ENCODE results near the gene ST7. TPM values are rescaled to one million over a fixed set of nuclear protein-coding genes. Genes with fewer than 3 reads are reported as not detected.

ST7 gene
- total RNA-seq, 1 donor from 2014 or later, result 12.9 TPM

DNA sequence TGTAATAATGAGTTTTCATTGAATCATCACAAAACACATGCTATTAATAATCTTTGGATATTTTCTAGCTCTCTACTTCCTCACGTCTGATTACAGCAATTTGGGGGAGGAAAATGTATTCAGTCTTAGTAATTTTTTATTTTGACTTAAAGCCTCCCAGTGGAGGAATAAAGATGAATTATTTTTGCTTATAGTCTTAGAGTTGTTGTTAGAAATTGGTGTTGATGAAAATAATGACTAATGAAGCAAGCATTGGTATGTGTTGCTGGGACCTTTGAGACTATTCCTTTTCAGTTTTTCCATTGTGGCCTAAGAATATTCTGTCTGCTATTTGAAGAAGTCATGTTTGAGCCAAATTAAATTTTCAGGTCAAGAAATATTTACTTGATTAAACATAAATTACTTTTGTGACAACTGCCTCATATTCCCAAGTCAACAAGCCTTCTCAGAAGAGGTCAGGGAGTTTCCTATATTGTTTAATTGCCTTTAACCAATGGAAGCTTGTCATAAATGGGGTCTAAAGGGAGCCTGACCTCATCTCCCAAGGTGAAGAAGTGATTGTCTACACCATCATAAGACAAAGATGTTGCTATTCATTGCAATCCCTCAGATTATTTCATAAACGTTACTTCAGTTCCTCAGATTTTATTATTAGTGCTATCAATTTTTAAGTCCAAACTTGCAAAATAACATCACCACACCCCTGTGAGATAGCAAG is 90.0 kb downstream of the ST7 start:
- no peak for DNase-seq (ENCODE audit: low read depth)
- no peak overlapping the region for H3K4me3 ChIP-seq (ENCODE audit: low read depth, low read length)
- TF ChIP-seq, protein P1, sequence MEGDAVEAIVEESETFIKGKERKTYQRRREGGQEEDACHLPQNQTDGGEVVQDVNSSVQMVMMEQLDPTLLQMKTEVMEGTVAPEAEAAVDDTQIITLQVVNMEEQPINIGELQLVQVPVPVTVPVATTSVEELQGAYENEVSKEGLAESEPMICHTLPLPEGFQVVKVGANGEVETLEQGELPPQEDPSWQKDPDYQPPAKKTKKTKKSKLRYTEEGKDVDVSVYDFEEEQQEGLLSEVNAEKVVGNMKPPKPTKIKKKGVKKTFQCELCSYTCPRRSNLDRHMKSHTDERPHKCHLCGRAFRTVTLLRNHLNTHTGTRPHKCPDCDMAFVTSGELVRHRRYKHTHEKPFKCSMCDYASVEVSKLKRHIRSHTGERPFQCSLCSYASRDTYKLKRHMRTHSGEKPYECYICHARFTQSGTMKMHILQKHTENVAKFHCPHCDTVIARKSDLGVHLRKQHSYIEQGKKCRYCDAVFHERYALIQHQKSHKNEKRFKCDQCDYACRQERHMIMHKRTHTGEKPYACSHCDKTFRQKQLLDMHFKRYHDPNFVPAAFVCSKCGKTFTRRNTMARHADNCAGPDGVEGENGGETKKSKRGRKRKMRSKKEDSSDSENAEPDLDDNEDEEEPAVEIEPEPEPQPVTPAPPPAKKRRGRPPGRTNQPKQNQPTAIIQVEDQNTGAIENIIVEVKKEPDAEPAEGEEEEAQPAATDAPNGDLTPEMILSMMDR (IDR thresholded peaks at IDR 0.05; ENCODE audit: insufficient read depth, low read length, severe bottlenecking), result no peak
- no peaks in the 10 kb centered on the region for H3K36me3 ChIP-seq (ENCODE audit: control insufficient read depth, insufficient read depth, low read length)
- H3K27me3 ChIP-seq (ENCODE audit: control insufficient read depth, insufficient read depth, low read length), result no peaks in the 10 kb centered on the region
- FAIRE-seq, result no peak

DNA sequence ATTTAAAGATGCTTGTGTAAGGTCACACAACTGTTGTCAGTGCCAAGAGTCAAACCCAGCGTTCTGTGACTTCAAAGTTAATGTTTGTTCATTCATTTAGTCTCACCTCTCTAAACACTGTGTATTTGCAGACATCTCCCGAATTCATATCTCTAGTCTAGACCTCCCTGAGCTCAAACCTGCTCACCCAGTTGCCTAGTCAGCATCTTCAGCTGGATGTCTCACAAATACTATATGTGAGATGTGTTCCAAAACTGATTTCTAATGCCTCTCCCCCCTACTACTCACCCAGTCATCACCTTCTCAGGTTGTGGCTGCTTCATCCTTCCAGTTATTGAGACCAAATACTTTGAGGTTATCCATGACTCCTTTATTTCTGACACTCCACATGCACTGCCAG is 91.4 kb downstream of the ST7 start:
- no peaks in the 10 kb centered on the region for H3K36me3 ChIP-seq (ENCODE audit: control insufficient read depth, insufficient read depth, low read length)
- no peak overlapping the region for H3K4me3 ChIP-seq (ENCODE audit: low read depth, low read length)
- TF ChIP-seq, protein P1 (IDR thresholded peaks at IDR 0.05; ENCODE audit: insufficient read depth, low read length, severe bottlenecking), result no peak
- H3K27me3 ChIP-seq (ENCODE audit: control insufficient read depth, insufficient read depth, low read length), result no peaks in the 10 kb centered on the region
- DNase-seq (ENCODE audit: low read depth) (no peak), FAIRE-seq (no peak)

DNA sequence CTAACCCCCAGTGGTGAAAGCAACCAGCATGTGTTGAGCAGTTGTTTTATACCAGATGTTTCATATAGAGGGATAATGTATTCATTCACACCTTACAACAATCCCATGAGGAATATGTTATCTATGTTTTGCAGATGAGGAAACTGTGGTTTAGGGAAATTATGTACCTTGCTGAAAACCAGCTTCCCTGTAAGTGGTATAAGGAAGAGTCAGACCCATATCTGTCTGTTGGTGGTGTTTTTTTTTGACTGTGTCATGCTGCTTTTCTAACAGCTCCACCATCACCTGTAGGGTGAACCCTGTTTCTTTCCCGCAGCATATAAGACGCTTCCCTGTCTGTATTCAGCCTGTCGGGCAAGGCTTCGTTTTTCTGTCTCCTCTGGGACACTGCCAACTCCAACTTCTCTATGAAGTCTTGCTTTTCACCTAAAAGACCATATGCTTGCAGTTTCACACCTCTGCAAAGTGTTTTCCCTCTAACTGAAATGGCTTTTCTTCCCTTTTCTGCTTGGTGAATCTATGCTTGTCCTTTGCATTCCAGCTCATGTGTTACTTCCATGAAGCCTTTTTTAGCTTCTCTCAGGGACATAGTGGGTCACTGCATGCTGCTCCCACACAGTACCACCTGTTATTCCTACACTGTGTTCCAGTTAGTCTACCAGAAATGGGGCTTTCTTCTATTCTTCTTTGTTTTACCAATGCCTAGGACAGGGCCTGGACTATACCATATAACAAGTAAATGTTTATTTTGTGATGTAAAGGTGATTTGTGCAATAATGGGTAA is 92.8 kb downstream of the ST7 start:
- Histone ChIP-seq H3K4me3 (ENCODE audit: low read depth, low read length) (no peak overlapping the region), H3K36me3 (ENCODE audit: control insufficient read depth, insufficient read depth, low read length) (no peaks in the 10 kb centered on the region), H3K27me3 (ENCODE audit: control insufficient read depth, insufficient read depth, low read length) (no peaks in the 10 kb centered on the region)
- TF ChIP-seq, protein P1 (IDR thresholded peaks at IDR 0.05; ENCODE audit: insufficient read depth, low read length, severe bottlenecking), result no peak
- DNase-seq (ENCODE audit: low read depth) (no peak), FAIRE-seq (no peak)

DNA sequence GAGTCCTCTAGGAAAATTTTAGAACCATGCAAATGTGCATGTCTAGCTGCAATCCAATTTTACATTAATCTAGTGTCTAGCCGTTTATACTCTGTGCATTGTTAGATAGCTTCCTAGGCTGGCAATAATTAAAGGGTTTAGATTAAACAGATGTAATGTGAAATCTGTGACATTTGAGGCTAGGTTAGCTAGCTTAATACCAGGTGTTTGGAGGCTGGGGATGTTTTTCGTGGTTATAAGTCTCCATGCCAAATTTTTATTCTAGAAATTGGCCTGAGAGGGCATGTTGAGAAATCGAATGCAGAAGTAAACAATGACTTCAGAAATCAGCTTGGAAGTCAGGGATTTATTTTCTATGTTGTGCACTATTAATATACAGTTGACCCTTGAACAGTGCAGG is 94.2 kb downstream of the ST7 start:
- FAIRE-seq, result no peak
- no peak overlapping the region for H3K4me3 ChIP-seq (ENCODE audit: low read depth, low read length)
- TF ChIP-seq, protein P1 (IDR thresholded peaks at IDR 0.05; ENCODE audit: insufficient read depth, low read length, severe bottlenecking), result no peak
- no peaks in the 10 kb centered on the region for H3K36me3 ChIP-seq (ENCODE audit: control insufficient read depth, insufficient read depth, low read length)
- no peak for DNase-seq (ENCODE audit: low read depth)
- H3K27me3 ChIP-seq (ENCODE audit: control insufficient read depth, insufficient read depth, low read length), result no peaks in the 10 kb centered on the region

DNA sequence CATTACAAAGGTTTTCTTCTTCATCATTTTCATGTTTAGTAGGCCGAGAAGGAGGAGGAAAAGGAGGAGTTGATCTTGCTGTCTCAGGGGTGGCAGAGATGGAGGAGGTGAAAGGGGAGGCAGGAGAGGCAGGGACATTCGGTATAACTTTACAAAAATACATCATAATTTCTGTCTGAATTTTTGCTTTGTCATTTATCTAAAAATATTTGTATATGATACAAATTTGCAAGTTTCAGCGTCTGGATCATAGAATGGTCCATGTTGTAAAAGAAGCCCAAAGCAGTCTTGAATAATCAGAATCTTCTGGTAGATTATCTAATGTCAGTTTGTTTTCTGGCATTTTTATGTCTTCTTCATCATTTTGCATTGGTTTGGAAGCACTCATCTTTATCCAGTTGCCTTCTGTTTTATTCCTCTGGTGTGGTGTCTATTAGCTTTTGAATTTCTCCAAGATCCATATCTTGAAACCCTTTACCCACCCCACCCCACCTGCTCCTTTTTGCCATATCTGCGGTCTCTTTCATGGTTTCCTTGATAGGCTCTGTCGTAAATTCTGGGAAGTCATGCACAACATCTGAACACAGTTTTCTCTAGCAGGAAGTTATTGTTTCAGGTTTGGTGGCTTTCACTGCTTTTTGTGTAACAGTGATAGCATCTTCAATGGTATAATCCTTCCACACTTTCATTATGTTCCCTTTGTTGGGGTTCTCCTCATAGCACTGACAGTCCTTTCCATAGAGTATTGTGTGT is 95.0 kb downstream of the ST7 start:
- H3K4me3 ChIP-seq (ENCODE audit: low read depth, low read length), result no peak overlapping the region
- DNase-seq (ENCODE audit: low read depth), result no peak
- no peaks in the 10 kb centered on the region for H3K27me3 ChIP-seq (ENCODE audit: control insufficient read depth, insufficient read depth, low read length)
- TF ChIP-seq, protein P1 (IDR thresholded peaks at IDR 0.05; ENCODE audit: insufficient read depth, low read length, severe bottlenecking), result no peak
- no peak for FAIRE-seq
- no peaks in the 10 kb centered on the region for H3K36me3 ChIP-seq (ENCODE audit: control insufficient read depth, insufficient read depth, low read length)

Measured in bronchial epithelial cell (primary cell).